GM18507 (cell line): Measurements from ENCODE around the gene TRIP6.
"Not testable (repeated sequence)": the region's sequence is repeated elsewhere in the genome, so short reads cannot be mapped to it uniquely, and the experiment has no call there.

Experiments
- DNase-seq: peaks from one replicate; pipeline ENCODE4 v3.0.0; 2011; ENCODE audit warnings: low read depth; ENCODE audit not compliant: insufficient read length; ENCODE audit errors: extremely low spot score
- FAIRE-seq: peaks from 2 replicates; lab custom pipeline; 2011; peaks lifted over from hg19 to GRCh38; lab: Jason Lieb, UNC

The TRIP6 gene

DNA sequence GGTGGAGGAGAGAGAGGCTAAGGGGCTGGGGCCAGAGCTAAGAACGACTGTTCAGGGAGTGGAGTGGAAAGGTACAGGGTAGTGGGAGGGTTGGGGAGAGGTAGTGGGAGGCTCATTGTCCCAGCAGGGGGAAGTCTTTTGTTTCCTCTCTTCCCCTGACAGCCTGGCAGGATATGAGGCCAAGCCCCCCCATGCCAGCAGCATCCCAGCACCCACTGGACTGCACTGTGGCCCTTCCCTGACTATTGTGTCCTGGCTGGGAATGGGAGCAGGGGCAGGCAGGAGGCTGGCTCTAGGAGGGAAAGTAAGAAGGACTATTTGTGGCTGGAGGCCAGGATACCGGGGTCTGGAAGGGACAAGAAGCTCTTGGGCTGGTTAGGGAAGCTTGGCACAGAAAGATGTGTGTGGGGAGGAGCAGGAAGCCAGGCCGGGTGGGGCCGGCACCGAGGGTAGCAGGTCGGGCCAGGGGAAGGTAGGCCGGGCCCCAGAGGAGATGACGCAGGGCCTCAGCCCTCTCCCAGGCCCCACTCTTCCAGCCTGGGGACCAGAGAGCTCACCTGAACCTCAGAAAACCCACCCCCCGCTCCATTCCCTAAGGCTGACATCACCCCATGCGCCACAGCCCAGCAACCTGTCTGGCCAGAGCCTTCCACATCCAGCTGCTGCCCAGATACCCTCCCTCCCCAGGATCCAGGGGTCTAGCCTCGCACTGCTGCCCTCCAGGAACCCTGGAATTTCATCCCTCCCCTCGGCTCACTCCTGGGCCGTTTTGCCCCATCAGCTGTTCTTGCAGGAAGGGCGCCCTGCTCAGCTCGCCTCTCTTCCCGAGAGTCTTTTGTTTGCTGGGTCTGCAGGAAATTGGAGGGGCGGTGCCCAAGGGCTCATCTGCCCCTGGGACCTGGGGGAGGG is 31.0 kb upstream of the TRIP6 start:
- no peak for DNase-seq
- FAIRE-seq, result no peak

DNA sequence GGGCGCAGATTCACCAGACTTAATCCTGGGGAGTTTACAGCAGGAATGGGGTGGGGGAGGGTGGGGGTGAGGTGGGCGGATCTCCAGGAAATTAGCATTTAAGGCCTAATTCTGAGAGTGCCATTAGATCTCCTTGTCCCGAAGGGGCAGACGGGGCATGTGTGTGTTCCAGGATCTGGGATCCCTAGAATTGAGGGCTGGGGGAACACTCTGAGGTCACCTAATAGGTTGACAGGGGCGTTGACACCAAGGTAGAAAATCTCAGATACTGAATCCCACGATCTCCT is 30.4 kb upstream of the TRIP6 start:
- no peak for FAIRE-seq
- DNase-seq, result no peak

DNA sequence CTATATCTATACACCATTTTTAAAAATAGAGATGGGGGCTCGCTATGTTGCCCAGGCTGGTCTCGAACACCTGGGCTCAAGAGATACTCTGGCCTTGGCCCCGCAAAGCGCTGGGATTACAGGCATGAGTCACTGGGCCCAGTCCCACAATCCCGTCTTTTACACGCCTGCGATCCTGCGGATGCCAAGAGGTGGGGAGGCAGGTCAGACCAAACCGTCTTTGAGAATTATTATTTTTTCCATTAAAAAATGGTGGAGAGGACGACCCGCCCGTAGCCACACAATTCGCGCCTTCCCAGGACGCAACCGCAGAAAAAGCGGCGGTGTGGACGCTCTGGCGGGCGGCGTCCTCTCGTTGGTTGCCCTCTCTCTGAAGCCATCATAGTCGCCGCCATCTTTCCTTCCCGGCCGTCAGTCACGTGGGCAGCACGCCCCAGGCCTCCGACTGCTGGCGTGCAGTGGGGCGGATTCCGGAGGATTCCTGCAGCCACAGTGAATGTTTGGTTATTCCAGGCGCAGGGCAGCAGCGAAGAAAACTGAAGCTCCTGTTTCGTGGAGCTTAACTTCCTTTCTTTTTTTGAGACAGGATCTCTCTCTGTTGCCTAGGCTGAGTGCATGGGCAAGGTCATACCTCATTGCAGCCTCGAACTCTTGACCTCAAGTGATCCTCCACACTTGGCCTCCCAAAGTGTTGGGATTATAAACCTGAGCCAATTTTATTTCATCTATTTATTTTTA is 29.9 kb upstream of the TRIP6 start:
- DNase-seq, result peak; percentile 80
- peak; percentile 88 for FAIRE-seq

DNA sequence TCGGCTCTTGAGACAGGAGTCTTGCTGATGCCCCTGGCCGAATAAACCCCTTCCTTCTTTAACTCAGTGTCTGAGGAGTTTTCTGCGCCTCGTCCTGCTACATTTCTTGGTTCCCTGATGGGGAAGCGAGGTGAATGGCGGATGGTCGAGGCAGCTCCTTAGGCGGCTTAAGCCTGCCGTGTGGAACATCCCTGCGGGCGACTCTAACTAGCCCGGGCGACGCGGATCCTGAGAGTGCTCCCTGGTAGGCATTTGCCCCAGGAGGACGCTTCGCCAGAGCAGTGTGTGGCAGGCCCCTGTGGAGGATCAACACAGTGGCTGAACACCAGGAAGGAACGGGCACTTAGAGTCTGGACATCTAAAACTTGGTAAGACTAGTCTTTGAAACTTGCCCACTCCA is 27.8 kb upstream of the TRIP6 start:
- FAIRE-seq, result no peak
- no peak for DNase-seq

DNA sequence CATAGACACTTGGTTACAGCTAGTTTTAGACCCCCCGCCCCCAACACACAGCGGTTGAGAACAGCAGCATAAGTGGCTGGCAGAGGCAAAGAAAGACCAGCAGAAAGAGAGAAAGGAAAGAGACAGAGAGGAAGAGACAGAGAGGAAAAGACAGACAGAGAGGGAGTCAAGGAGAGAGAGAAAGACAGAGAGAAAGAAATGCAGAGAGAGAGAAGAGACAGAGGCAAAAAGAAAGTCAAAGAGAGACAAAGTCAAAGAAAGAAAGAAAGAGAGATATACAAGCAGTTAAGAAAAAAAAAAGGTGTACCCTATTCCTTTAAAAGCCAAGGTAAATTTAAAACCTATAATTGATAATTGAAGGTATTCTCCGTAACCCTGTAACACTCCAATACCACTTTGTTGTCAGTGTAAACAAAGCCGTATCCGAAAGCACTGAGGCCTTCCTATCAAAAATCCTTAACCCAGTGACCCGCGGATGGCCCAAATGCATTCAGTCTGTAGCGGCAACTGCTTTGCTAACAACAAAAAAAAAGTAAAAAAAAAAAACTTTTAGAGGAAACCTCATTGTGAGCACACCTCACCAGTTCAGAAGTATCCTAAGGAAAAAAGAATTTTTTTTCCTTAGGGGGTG is 26.6 kb upstream of the TRIP6 start:
- DNase-seq (no peak), FAIRE-seq (no peak)

DNA sequence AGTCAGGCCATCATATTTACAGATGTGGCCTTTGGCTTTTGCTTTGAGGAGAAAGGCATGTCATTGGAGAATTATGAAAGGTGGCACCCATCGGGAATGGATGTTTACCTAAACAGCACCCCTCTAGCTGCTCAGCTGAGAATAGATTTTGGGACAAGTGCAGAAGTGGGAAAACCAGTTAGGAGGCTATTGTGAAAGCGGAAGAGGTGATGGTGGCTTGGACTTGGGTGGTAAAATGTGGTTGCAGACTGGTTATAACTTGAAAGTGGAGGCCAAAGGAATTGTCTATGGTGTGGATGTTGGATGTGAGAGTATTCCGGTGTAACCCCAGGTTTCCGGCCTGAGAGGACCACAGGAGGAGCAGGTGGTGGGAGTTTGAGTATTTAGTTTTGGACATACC is 19.8 kb upstream of the TRIP6 start:
- DNase-seq (no peak), FAIRE-seq (no peak)

DNA sequence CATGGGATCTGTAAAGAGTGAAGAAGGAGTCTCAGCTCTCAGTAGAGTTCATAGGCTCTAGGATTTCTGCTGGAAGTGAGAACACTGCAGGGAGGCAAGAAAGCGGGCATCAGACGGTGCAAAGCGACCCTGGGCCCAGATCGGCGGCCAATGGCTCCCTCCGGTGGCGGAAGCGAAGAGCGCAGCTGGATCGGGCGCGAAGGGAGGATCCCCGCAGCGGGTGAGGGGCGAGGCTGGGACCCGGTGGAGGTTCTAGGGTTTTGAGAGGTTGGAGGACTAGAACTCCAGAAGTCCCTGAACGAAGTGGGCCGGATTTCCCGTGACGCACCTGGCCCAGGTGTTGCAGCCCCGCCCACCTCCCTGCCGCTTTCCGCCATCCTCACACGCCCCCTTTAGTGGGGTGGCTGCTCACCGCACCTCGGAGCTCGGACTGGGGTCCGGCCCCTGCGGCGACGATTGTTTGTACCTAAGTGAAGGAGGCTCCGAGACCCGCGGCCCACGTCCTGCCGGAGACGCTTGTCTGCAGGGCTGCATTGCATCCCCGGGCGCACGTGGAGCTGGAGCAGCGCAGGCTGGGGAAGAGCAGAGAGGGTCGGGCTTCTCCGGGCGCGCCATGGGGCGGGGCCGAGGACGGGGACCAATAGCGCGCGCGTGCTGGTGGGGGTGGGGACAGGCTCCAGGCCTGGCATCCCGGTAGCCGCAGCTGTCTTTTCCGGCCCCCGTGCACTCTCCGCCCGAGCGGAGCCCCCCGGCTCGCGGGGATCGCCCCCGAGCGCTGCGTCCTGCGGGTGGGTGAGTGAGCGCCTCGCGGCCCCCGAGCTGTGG is 14.9 kb upstream of the TRIP6 start, which contains the start of gene SLC12A9:
TSS of gene SLC12A9 (plus strand) at position 666 of the 825 bp plus-strand sequence. CDS start 1,485 bp downstream, outside the sequence.
- DNase-seq (peak; percentile 94), FAIRE-seq (peak; percentile 93)

DNA sequence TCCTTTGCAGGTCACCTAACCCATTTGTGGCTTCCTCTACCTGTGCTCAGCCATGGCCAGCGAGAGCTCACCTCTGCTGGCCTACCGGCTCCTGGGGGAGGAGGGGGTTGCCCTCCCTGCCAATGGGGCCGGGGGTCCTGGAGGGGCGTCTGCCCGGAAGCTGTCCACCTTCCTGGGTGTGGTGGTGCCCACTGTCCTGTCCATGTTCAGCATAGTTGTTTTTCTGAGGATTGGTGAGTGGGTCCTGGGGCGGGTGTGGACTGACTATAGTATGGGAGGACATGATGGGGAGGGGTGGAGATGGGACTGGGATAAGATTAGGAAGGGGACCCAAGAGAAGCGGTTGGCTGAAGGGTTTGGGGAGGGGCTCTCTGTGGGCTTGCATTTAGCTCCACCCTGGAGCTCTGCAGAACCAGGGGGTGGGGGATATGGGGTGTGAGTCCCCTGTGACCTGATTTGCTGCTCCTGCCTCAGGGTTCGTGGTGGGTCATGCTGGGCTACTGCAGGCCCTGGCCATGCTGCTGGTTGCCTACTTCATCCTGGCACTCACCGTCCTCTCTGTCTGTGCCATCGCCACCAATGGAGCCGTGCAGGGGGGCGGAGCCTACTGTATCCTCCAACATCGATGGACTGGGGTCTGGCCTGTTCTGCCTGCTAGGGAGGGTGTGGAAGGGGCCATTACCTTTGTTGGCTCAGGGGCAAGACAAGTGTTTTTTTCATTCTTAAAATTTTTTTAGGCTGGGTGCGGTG is 12.9 kb upstream of the TRIP6 start:
- FAIRE-seq, result no peak
- no peak for DNase-seq

DNA sequence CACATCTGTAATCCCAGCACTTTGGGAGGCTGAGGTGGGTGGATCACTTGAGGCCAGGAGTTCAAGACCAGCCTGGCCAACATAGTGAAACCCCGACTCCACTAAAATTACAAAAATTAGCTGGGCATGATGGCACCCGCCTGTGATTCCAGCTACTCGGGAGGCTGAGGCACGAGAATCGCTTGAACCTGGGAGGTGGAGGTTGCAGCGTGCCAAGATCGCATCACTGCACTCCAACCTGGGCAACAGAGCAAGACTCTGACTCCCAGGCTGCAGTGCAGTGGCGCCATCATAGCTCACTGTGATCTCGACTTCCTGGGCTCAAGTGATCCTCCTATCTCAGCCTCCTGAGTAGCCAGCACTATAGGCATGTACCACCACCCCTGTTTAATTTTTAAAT is 12.3 kb upstream of the TRIP6 start:
- FAIRE-seq, DNase-seq: not testable (repeated sequence)

DNA sequence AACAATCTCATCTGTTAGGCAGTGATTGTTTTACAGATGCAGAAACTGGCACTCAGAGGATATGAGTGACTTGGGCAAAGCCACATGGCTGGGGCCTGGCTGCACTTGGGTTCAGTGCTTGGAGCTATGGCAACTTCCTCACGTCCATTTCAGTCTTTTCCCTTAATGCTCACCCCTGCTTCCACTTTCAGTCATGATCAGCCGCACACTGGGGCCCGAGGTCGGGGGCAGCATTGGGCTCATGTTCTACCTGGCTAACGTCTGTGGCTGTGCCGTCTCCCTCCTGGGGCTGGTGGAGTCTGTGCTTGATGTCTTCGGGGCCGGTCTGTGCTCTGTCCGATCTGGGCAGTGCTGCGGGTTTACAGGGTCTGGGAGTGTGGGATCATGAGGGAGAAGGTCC is 11.7 kb upstream of the TRIP6 start:
- no peak for FAIRE-seq
- no peak for DNase-seq

DNA sequence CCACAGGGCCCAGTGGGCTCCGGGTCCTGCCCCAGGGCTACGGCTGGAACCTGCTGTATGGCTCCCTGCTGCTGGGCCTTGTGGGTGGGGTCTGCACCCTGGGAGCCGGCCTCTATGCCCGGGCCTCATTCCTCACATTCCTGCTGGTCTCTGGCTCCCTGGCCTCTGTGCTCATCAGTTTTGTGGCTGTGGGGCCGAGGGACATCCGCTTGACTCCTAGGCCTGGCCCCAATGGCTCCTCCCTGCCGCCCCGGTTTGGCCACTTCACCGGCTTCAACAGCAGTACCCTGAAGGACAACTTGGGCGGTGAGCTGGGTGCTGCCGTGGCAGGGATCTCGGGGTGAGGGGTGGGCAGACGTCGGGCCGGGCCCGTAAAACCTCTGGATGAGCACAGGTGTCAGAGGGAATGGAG is 10.3 kb upstream of the TRIP6 start:
- no peak for DNase-seq
- FAIRE-seq, result no peak

DNA sequence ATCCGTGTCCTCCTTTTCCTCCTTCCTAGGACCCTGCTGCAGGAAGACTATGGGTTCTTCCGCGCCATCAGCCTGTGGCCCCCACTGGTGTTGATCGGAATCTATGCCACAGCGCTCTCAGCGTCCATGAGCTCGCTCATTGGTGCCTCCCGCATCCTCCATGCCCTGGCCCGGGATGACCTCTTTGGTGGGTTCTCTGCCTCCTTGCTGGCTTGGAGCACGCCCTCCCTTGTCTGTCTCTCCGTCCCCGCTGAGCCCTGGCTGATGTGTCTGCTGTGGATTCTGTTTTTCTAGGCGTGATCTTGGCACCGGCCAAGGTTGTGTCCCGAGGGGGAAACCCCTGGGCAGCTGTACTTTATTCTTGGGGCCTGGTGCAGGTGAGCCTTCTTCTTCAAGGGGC is 7.3 kb upstream of the TRIP6 start:
- no peak for FAIRE-seq
- DNase-seq, result no peak

DNA sequence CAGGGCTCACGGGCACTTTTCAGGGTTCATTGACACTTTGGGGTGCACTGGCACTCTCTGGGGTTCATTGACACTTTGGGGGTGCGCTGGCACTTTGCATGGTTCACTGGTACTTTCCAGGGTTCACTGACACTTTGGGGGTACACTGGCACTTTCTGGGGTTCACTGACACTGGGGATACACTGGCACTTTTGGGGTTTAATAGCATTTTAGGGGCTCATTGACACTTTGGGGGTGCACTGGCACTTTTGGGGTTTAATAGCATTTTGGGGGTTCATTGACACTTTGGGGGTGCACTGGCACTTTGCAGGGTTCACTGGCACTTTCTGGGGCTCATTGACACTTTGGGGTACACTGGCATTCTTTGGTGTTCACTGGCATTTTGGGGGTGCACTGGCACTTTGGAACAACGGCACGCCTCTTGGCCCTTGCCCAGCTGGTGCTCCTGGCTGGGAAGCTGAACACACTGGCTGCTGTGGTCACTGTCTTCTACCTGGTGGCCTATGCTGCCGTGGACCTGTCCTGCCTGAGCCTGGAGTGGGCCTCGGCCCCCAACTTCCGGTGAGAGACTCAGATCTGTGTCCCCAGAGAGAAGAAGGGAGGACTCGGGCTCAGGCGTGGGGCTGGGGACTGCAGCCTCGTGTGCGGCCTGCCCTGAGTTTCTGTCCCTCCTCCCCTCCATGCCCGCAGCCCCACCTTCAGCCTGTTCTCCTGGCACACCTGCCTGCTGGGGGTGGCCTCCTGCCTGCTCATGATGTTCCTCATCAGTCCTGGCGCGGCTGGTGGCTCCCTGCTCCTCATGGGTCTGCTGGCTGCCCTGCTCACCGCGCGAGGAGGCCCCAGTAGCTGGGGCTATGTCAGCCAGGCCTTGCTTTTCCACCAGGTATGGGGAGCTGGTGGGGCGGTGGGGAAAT is 6.2 kb upstream of the TRIP6 start:
- DNase-seq (no peak), FAIRE-seq (no peak)

DNA sequence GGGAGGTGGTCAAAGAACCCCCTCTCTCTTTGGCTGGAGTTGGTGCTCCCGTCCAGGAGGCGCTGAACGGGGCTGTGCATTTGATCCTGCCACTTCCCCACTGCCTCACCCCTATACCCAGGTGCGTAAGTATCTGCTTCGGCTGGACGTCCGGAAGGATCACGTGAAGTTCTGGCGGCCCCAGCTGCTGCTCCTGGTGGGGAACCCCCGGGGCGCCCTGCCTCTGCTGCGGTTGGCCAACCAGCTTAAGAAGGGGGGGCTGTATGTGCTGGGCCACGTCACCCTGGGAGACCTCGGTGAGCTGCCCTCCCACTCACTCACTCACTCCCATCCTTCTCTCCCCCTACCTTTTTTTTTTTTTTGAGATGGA is 5.6 kb upstream of the TRIP6 start:
- DNase-seq, result no peak
- no peak for FAIRE-seq

DNA sequence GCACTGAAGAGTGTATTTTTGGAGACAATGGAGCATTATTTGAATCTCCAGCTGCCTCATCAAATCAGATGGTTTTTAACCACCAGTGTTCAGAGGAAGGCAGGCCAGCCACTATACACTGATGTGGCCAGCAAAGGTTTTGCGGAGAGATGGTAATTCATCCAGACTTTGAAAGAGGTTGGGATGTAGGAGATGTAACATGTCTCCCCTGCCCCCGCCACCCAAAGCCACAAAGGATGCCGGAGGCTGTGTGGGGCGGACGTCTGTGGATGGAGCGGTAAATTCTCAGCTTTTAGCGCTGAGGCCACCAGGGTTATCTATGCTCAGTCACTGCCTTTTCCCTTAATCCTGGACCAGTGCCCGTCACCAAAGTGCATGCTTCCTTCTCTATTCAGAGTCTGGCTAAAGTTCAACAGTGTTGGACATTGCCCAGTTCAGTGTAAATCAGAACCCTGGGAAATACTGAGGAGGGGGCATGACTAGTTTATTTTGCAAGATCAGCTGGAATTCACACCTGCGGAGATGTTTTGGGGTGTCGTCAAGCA is 3.7 kb upstream of the TRIP6 start:
- DNase-seq, result no peak
- FAIRE-seq, result no peak

DNA sequence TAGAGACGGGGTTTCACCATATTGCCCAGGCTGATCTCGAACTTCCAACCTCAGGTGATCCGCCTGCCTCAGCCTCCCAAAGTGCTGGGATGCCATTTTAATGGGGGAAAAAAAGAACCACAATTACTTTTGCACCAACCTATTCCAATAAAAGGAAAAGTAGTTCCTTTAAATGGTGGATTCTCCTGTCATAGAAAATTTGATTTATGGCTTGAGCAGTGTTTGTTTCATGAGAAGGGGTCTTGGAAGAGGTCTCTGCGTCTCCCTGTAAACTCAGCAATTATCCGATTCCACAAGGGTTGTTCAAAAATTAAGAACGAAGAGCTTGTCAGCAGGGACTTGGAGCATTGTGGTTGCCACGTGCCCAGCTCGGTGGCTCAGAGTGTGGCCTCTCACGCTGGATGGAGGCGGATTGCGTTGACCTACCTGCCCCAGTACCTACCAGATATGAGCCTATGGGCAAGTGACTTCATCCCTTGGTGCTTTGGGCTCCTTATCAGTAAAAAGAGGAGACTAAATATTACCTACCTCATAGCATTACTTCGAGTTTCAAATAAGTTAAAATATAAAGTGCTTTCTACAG is 2.8 kb upstream of the TRIP6 start:
- FAIRE-seq (no peak), DNase-seq (no peak)

DNA sequence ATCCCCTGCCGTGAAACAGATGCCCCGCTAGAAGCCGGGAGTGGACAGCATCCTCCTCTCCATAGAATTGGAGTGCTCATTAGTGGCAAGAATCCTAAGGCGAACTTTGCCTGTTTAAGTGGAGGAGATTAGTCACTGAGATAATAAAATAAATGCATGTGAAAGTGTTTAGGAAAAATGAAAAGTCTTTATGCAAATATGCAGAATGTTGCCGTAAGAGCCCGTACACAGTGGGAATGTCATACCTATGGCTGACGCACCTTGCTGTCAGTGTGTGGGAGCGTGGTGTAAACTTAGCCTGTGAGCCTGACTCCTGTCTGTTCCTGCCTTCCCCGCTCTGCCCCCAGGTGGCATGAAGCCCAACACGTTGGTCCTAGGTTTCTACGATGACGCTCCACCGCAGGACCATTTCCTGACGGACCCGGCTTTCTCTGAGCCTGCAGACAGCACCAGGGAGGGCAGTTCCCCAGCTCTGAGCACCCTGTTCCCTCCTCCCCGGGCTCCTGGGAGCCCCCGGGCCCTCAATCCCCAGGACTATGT is 1.7 kb upstream of the TRIP6 start:
- FAIRE-seq (no peak), DNase-seq (no peak)
